Psoas muscle (tissue), 8 donors: ENCODE measurements around the gene PDCD1LG2. TPM values are rescaled to one million over a fixed set of nuclear protein-coding genes. Genes with fewer than 3 reads are reported as not detected.

Experiments used
- ATAC-seq, 4 donors: fragments of 200-7000 bp; cut with Tn5 transposase; one replicate each; pipeline ENCODE4 v1.9.1; 2020; ENCODE audit warnings: moderate library complexity in 3 of 4, mild to moderate bottlenecking in 2 of 4
- DNase-seq, 2 donors: peaks; one replicate each; pipeline ENCODE4 v3.0.0-alpha.2; 2020
- H3K27ac ChIP-seq: fragments of 200-600 bp; one replicate; pipeline ENCODE4 v1.8.0; 2022
- H3K27me3 ChIP-seq, 3 donors: fragments of 200-600 bp in 1 of 3; one replicate each; pipeline versions ENCODE4 v1.6.1 to v1.8.0; 2013 to 2022; ENCODE audit warnings: low read length in 2 of 3, mild to moderate bottlenecking in 2 of 3, moderate library complexity in 1 of 3; ENCODE audit not compliant: insufficient read depth in 3 of 3
- H3K36me3 ChIP-seq, 2 donors: fragments of 200-600 bp in 1 of 2; one replicate each; pipeline versions ENCODE4 v1.6.1 to v1.8.0; 2013 to 2022; ENCODE audit warnings: low read depth in 1 of 2, mild to moderate bottlenecking in 1 of 2, moderate library complexity in 1 of 2; ENCODE audit not compliant: insufficient read depth in 1 of 2
- H3K4me1 ChIP-seq: fragments of 200-600 bp; one replicate; pipeline ENCODE4 v1.8.0; 2022
- H3K4me3 ChIP-seq: fragments of 200-600 bp; one replicate; pipeline ENCODE4 v1.8.0; 2022; ENCODE audit warnings: mild to moderate bottlenecking
- H3K9me3 ChIP-seq: fragments of 200-600 bp; one replicate; pipeline ENCODE4 v1.8.0; 2022
- CTCF ChIP-seq: fragments of 200-600 bp; IDR thresholded peaks from one replicate; pipeline ENCODE4 v1.8.0; 2022; ENCODE audit warnings: antibody characterized with exemption
- WGBS, 3 donors: extraction: QIAGEN DNeasy Blood & Tissue Kit; methylation state at CpG; one replicate each; pipeline versions ENCODE4 v1.1.6 to v1.1.7; 2013; 5-methylcytosine and 5-hydroxymethylcytosine counted together
- intact Hi-C, 2 donors: fragments of 100-400 bp; cut with DNase I; formaldehyde crosslinking; loops; one replicate each; pipeline versions ENCODE4 v1.11.0 to v1.14.2; 2022
- polyA plus RNA-seq, 3 donors: library from polyadenylated mRNA; stranded (reverse); fragments of 200-250 nt; gene quantifications; one replicate each; pipeline ENCODE4 v1.2.3, GENCODE V29; 2013
- total RNA-seq, 4 donors: library from RNA; stranded (reverse); fragmentation: NEBNext Ultra II Directional in 2 of 4; extraction: Animal tissue kit (Norgen Biotek cat#: 25700) in 2 of 4; gene quantifications; one replicate each; pipeline versions ENCODE4 v1.2.1 to v1.2.4, GENCODE V29; 2021 to 2023
- donor health status: healthy with polysubstance abuse.
- donor health status: DM: no; HTN: no; CAD: no; lungs with moderate emphysema.
- donor health status: Bipolar disorder and iron deficiency.
- donor health status: healthy.
- donor health status: DM: yes; HTN: yes; CAD: no.
- donor health status: DM: no; HTN: no; CAD: no.
- donor health status: DM: no; HTN: no; CAD: no.
- donor health status: DM: yes; HTN: yes; CAD: no.

Gene PDCD1LG2
- total and polyA plus RNA-seq, 7 donors, result 0.29 to 1.3 (median 0.62) TPM

DNA sequence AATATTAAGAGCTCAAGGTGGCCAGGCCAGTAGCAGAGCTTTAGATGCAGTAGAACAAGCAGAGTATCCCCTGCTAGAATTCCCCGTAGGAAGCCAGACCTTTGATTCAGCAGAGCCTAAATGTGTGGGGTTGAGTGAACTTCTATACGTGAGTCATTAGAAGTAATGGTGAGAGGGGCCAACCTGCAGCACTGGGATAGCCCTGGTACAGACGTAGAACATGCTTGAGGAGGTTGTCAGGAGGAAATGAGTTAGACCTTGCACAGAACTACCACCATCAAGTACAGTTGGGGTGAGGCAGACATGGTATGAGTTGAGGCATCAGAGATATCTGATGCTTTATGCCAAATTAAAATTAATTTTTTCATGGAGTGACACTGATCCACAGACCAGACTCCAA lies 42.0 kb downstream of the PDCD1LG2 start:
- Histone ChIP-seq H3K4me3 (no peak overlapping the region), H3K27me3 (no peaks in the 10 kb centered on the region), H3K27ac (no peak overlapping the region), H3K4me1 (peaks cover 29% of the 10 kb centered on the region), H3K36me3 (no peaks in the 10 kb centered on the region), H3K9me3 (no peaks in the 10 kb centered on the region)
- DNase-seq (no peak), ATAC-seq (no peak)
- intact Hi-C loops, result no loop called here
- 84 to 94% (median 92%) methylated on average over 3 of the region's 3 CpGs for WGBS, 3 donors
- TF ChIP-seq CTCF, result no peak

GRCh38 chr9:5553211-5553610 lies 42.9 kb downstream of the PDCD1LG2 start:
- Histone ChIP-seq H3K4me1 (peaks cover 36% of the 10 kb centered on the region), H3K27ac (no peak overlapping the region), H3K4me3 (no peak overlapping the region), H3K27me3 (no peaks in the 10 kb centered on the region), H3K9me3 (no peaks in the 10 kb centered on the region), H3K36me3 (no peaks in the 10 kb centered on the region)
- DNase-seq (no peak), ATAC-seq (no peak)
- intact Hi-C loops, result no loop called here
- 58 to 79% (median 73%) methylated on average over 4 of the region's 4 CpGs for WGBS, 3 donors
- TF ChIP-seq CTCF, result no peak

DNA sequence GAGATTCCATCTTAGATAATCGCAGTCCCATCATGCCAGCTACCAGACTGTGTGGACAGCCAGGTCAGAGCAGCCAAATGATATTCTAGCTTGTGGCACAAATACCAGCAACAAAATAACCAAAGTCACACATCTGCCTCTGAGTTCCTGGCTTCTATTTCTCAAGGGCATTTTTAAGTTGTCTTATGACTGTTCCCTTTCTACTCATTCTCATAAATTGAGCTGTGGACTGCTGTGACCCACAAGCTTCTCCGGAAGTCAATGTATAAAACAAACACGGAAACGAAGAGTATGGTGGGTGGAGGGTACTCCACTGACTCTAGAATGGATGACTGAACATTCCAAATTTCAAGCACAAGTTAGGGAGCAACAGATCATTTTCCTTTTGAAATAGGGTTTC lies 43.9 kb downstream of the PDCD1LG2 start:
- Histone ChIP-seq H3K27ac (no peak overlapping the region), H3K27me3 (no peaks in the 10 kb centered on the region), H3K9me3 (no peaks in the 10 kb centered on the region), H3K4me3 (no peak overlapping the region), H3K4me1 (peaks cover 38% of the 10 kb centered on the region), H3K36me3 (no peaks in the 10 kb centered on the region)
- TF ChIP-seq CTCF, result no peak
- 54 to 72% (median 70%) methylated on average over 4 of the region's 4 CpGs for WGBS, 3 donors
- intact Hi-C loops, result no loop called here
- DNase-seq, result no peak
- peak in 1 of 4 donors; percentile 23 for ATAC-seq

DNA sequence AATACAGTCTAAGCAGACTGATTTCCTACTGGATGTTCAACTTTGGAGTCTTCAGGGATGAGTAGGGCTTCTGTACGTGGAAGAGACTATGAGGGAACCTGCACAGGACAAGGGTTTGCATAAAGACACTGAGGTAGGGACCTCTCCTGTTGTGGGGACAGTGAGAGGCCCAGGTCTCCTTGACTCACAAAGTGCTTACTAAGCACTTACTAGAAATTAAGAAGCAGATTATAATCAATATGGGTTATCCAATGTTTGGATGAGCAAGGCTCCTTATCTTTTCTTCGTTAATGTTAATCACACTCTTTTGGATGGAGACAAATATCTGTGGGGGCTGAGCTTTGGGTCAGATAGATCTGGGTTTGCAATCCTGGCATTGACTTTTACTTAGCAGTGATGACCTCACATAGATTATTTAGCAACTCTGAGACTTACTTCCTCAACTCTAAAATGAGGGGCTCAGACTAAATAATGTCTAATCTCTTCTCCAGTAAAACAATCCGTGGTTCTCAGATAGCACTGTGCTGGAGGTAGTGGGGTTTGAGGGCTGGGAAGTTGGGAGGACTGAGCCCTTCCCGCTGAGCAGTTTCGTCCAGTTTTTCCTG lies 45.9 kb downstream of the PDCD1LG2 start:
- DNase-seq (no peak), ATAC-seq (no peak)
- H3K4me1 ChIP-seq, result peaks cover 27% of the 10 kb centered on the region
- no peaks in the 10 kb centered on the region for H3K9me3 ChIP-seq
- WGBS, 3 donors, result 93 to 97% (median 93%) methylated on average over 5 of the region's 5 CpGs
- intact Hi-C loops, result no loop called here
- TF ChIP-seq CTCF, result no peak
- H3K36me3 ChIP-seq, result no peaks in the 10 kb centered on the region
- no peaks in the 10 kb centered on the region for H3K27me3 ChIP-seq
- no peak overlapping the region for H3K27ac ChIP-seq
- no peak overlapping the region for H3K4me3 ChIP-seq
